ENCODE results near the gene NAALADL2. TPM values are rescaled to one million over a fixed set of nuclear protein-coding genes. Genes with fewer than 3 reads are reported as not detected.

Gene NAALADL2
- total RNA-seq, 4 donors from 2014 or later, result 10.3 to 16.7 (median 10.9) TPM

- Histone ChIP-seq H3K36me3 (no peaks in the 10 kb centered on the region), H3K27me3 (no peaks in the 10 kb centered on the region), H3K4me3 (no peak overlapping the region), H3K4me1 (peaks cover 0 to 5% (median 0%) of the 10 kb centered on the region in 4 donors), H3K9me3 (no peaks in the 10 kb centered on the region), H3K27ac (no peak overlapping the region)
- DNase-seq (ENCODE audit: low spot score in 2 of 2), result no peak
- TF ChIP-seq EP300 (IDR thresholded peaks at IDR 0.05) (no peak), POLR2A (IDR thresholded peaks at IDR 0.05) (no peak), CTCF (IDR thresholded peaks at IDR 0.05) (no peak)
These were observed 904.8 kb downstream of the NAALADL2 start for GRCh38 chr3:175763948-175764347.

GRCh38 chr3:175764722-175765121 is 905.6 kb downstream of the NAALADL2 start:
- Histone ChIP-seq H3K4me1 (peaks cover 0 to 5% (median 0%) of the 10 kb centered on the region in 4 donors), H3K36me3 (no peaks in the 10 kb centered on the region), H3K27ac (no peak overlapping the region), H3K9me3 (no peaks in the 10 kb centered on the region), H3K4me3 (no peak overlapping the region), H3K27me3 (no peaks in the 10 kb centered on the region)
- 54 to 55% methylated on average over 2 of the region's 2 CpGs for WGBS, 2 donors
- no peak for DNase-seq (ENCODE audit: low spot score in 2 of 2)
- TF ChIP-seq EP300 (IDR thresholded peaks at IDR 0.05), result no peak
- TF ChIP-seq CTCF (IDR thresholded peaks at IDR 0.05), result no peak
- TF ChIP-seq POLR2A (IDR thresholded peaks at IDR 0.05), result no peak

- Histone ChIP-seq H3K27ac (no peak overlapping the region), H3K36me3 (no peaks in the 10 kb centered on the region), H3K4me3 (no peak overlapping the region), H3K4me1 (no peaks in the 10 kb centered on the region), H3K27me3 (no peaks in the 10 kb centered on the region), H3K9me3 (no peaks in the 10 kb centered on the region)
- no peak for DNase-seq (ENCODE audit: low spot score in 2 of 2)
- TF ChIP-seq POLR2A (IDR thresholded peaks at IDR 0.05), result no peak
- no peak for TF ChIP-seq CTCF (IDR thresholded peaks at IDR 0.05)
- no peak for TF ChIP-seq EP300 (IDR thresholded peaks at IDR 0.05)
These were observed 911.3 kb downstream of the NAALADL2 start for GRCh38 chr3:175770426-175770825.

GRCh38 chr3:175777495-175777894 is 918.4 kb downstream of the NAALADL2 start:
- no peak for TF ChIP-seq CTCF (IDR thresholded peaks at IDR 0.05)
- TF ChIP-seq POLR2A (IDR thresholded peaks at IDR 0.05), result no peak
- no peak for TF ChIP-seq EP300 (IDR thresholded peaks at IDR 0.05)

GRCh38 chr3:175777965-175778364 is 918.8 kb downstream of the NAALADL2 start:
- Histone ChIP-seq H3K27ac (no peak overlapping the region), H3K4me1 (no peaks in the 10 kb centered on the region), H3K27me3 (no peaks in the 10 kb centered on the region), H3K9me3 (no peaks in the 10 kb centered on the region), H3K36me3 (no peaks in the 10 kb centered on the region), H3K4me3 (no peak overlapping the region)
- TF ChIP-seq EP300 (IDR thresholded peaks at IDR 0.05), result no peak
- no peak for TF ChIP-seq CTCF (IDR thresholded peaks at IDR 0.05)
- TF ChIP-seq POLR2A (IDR thresholded peaks at IDR 0.05), result no peak
- WGBS, 2 donors, result 85 to 91% methylated on average over 3 of the region's 3 CpGs
- DNase-seq (ENCODE audit: low spot score in 2 of 2), result no peak

More at GRCh38 chr3:175777495-175777894, 918.4 kb downstream of the NAALADL2 start:
- no peaks in the 10 kb centered on the region for H3K9me3 ChIP-seq
- no peaks in the 10 kb centered on the region for H3K27me3 ChIP-seq
- H3K4me1 ChIP-seq, result no peaks in the 10 kb centered on the region
- no peaks in the 10 kb centered on the region for H3K36me3 ChIP-seq
- H3K4me3 ChIP-seq, result no peak overlapping the region
- 71 to 76% methylated on average over 3 of the region's 3 CpGs for WGBS, 2 donors
- H3K27ac ChIP-seq, result no peak overlapping the region
- no peak for DNase-seq (ENCODE audit: low spot score in 2 of 2)
